Hepatocyte (in vitro differentiated cells): ENCODE results near the gene NENF.

Experiments
- EZH2phosphoT487 ChIP-seq: fragments of 200-600 bp; sonication (generic); IDR thresholded peaks from one replicate; pipeline ENCODE4 v1.6.1; 2018; ENCODE audit warnings: antibody characterized with exemption, mild to moderate bottlenecking, low read depth, moderate library complexity; ENCODE audit not compliant: unreplicated experiment, severe bottlenecking
- TF ChIP-seq, protein P1 (sequence below): fragments of 200-600 bp; sonication (generic); IDR thresholded peaks from 2 replicates; pipeline ENCODE4 v1.5.1; 2016; ENCODE audit warnings: antibody characterized with exemption, mild to moderate bottlenecking; ENCODE audit not compliant: poor library complexity

DNA sequence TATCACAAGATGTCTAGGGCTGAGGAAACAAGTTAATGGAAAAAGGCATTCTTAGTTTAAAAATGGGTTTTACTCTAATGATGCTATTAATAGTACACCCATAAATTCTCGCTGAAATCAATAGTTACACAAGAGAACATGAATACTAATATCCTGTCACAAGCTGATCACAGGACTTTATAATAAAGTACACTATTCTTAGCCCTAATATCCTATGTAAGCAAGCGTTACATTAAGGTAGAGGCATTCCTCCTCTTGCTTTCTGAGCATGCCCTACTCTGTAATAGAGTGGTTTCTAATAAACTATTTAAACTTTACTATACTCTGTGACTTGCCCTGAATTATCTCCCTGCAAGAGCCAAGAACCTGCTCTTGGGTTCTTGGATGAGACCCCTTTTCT lies 11.6 kb upstream of the NENF start:
- TF ChIP-seq EZH2phosphoT487: no peak
- TF ChIP-seq, protein P1, sequence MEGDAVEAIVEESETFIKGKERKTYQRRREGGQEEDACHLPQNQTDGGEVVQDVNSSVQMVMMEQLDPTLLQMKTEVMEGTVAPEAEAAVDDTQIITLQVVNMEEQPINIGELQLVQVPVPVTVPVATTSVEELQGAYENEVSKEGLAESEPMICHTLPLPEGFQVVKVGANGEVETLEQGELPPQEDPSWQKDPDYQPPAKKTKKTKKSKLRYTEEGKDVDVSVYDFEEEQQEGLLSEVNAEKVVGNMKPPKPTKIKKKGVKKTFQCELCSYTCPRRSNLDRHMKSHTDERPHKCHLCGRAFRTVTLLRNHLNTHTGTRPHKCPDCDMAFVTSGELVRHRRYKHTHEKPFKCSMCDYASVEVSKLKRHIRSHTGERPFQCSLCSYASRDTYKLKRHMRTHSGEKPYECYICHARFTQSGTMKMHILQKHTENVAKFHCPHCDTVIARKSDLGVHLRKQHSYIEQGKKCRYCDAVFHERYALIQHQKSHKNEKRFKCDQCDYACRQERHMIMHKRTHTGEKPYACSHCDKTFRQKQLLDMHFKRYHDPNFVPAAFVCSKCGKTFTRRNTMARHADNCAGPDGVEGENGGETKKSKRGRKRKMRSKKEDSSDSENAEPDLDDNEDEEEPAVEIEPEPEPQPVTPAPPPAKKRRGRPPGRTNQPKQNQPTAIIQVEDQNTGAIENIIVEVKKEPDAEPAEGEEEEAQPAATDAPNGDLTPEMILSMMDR: no peak
